ENCODE results near the gene BAG3.

The BAG3 gene

DNA sequence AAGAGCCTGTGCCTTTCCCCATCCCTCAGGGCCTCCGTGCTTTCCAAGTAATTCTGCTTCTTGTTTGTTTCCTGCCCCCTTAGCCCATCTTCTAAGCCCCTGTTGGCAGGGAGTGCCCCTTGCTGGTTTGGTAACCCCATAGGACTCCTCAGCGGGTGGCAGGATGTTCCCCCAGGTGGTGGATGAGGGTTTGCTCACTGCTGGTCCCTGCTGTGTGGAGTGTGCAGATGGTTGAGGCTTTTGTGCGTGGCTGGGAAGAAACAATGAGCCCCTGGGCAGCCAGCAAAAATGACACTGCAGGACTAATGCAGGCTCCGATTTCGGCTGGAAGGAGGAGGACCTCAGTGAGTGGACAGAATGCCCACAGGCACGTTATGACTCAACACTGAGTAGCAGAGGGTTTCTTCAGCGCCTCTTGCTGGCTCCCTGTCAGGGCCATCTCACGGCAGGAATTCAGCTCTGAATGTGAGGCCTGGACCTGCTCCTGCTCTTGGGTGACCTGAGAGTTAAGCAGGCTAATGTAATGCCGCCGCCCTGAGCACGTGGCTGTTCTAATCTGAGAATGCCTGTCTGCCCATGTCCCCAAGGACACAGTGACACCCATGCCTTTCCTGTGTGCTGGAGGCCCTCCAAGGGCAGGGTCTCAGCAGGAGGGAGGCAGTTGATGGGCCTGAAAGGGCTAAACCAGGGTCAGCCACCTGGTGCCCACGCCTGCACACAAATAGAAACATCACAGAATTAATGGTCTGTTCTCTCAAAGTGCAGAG lies 16.6 kb downstream of the BAG3 start:
- no peak for DNase-seq

DNA sequence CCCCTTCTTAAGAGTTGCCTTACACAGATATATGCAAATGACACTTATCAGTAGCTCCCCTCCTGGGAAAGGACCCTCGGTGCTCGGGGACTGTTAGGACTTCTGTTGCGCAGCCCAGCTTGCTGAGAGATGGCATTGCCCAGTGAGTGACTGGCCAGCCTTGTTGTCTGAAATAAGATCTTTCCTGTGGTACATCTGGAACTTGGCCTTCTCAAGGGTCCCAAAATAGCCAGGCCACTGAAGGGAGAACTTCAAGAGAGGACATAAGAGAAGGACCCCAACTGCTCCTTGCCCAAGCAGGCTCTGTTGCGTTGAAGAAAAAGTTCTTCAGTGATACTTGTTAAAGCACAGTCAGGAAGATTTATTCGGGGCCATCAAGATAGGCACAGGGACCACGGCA lies 17.3 kb downstream of the BAG3 start:
- DNase-seq, result no peak

DNA sequence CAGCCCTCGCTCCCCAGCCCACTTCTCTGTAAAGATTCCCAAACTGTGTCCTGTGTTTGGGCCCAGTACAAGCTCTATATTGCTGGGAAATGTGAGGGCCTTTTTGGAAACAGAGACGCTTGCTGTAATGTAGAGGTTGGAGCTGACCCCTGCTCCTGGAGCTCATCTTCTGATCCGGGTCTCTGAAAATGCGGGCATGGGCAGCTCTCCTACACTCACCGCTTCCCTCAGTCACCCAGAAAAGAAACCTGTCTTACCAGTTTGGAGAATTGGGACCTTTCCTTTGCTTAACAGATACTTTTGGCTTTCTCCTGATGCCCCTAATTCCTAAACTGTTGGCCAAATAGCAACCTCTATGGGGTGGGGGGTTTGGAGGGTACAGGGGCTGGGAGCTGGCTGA lies 18.2 kb downstream of the BAG3 start:
- no peak for DNase-seq

DNA sequence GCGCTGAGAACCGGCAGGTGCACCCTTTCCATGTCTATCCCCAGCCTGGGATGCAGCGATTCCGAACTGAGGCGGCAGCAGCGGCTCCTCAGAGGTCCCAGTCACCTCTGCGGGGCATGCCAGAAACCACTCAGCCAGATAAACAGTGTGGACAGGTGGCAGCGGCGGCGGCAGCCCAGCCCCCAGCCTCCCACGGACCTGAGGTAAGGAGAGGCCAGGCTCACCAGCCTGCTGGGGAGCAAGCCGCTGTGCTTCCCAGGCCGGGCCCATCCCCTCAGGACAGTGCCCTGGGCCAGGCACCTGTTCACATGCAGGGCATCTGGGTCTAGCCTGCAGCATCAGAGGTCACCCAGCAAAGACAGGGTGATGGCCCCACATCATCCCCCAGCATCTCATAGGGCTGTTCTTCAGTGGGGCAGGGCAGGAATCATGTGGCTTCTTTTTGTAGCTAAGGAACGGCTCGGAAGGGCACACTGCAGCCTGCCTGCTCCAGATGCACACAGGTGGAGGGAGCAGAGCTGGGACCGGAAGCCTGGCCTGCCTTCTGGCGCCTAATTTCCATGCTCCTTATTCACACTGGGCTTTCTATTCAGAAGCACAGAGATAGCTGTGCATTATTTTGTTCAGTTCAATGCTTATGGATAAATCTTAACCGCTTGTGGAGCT lies 18.9 kb downstream of the BAG3 start:
- DNase-seq, result no peak

DNA sequence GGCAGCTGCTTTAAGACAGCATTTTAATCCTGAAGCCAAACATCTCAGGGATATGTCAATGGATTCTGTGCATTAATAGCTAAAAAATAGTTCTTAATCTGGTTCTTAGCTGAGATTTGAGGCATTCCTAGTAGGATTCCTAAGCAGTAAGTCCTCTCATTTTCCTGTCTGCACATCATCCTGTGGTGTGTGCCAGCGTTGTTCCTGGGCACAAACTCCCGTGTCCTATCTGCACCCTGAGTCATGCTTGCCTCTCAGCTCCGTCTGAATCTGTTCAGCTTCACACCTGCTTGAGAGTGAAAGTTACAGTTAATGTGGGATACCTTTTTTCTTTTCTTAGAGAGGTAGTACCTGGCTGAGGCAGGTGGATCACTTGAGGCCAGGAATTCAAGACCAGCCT lies 19.5 kb downstream of the BAG3 start:
- no peak for DNase-seq

DNA sequence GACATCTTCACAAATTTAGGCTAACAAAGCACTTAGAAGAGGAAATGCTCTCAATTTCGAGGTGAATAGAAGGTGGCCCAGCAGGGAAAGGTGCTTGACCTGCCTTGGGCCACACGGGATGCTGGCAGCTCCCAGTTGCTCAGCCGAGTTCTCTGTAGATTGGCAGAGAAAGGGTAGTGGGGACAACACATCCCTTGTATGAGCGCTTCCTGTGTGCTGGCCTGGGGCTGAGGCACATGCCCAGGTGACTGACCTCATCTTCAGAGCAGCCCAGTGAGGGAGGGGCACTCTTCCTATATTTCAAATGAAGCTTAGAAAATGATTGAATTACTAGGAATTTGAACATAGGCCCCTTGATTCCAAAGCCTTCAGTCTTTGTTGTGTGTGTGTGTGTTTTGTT lies 20.2 kb downstream of the BAG3 start:
- no peak for DNase-seq

DNA sequence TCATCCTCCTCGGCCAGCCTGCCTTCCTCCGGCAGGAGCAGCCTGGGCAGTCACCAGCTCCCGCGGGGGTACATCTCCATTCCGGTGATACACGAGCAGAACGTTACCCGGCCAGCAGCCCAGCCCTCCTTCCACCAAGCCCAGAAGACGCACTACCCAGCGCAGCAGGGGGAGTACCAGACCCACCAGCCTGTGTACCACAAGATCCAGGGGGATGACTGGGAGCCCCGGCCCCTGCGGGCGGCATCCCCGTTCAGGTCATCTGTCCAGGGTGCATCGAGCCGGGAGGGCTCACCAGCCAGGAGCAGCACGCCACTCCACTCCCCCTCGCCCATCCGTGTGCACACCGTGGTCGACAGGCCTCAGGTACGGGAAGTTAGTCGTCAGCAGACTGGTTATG lies 21.1 kb downstream of the BAG3 start:
- no peak for DNase-seq

DNA sequence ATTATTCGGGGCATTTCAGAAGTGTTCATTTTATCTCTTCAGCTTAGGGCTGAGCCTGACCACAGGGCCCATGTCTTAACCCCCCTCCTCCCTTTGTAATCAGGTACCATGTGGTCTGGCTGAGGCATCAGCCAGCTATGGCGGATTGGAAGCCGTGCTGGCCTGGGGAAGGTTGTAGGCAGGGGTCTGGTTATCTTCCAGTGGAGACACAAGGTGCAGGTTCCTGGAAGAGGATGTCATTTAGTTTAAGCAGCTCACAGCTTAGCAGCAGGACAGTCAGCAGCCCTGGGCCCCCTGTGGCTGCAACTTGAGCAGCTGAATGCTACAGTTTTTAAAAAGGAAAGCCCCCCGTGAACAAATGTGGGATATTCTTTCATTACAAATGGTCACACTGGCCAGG lies 22.1 kb downstream of the BAG3 start:
- DNase-seq, result no peak

DNA sequence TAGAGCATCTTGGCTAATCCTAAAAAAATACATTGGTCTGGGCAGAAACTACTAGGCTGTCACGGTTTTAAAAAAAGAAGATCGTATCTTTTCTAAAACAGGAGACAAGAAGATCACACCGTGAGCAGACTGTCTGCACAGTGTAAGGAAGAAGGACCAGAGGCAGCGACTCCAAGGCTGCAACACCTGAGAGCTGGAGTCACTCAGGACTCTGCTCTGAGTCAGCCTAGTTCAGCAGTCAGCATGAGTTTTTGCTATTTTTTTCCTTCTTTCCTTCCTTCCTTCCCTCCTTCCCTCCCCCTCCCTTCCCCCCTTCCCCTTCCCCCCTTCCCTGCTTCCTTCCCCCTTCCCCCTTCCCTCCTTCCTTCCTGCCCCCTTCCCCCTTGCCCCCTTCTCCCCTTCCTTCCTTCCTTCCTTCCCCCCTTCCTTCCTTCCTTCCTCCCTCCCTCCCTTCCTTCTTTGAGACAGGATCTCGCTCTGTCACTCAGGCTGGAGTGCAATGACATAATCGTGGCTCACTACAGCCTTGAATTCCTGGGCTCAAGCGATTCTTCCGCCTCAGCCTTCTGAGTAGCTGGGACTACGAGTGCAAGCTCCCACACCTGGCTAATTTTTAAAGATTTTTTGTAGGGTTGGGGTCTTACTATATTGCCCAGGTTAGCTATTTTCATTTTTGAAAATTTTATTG lies 24.4 kb downstream of the BAG3 start:
- DNase-seq, result no peak

DNA sequence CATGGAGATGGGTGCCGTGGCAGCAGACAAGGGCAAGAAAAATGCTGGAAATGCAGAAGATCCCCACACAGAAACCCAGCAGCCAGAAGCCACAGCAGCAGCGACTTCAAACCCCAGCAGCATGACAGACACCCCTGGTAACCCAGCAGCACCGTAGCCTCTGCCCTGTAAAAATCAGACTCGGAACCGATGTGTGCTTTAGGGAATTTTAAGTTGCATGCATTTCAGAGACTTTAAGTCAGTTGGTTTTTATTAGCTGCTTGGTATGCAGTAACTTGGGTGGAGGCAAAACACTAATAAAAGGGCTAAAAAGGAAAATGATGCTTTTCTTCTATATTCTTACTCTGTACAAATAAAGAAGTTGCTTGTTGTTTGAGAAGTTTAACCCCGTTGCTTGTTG lies 25.9 kb downstream of the BAG3 start:
- no peak for DNase-seq

DNA sequence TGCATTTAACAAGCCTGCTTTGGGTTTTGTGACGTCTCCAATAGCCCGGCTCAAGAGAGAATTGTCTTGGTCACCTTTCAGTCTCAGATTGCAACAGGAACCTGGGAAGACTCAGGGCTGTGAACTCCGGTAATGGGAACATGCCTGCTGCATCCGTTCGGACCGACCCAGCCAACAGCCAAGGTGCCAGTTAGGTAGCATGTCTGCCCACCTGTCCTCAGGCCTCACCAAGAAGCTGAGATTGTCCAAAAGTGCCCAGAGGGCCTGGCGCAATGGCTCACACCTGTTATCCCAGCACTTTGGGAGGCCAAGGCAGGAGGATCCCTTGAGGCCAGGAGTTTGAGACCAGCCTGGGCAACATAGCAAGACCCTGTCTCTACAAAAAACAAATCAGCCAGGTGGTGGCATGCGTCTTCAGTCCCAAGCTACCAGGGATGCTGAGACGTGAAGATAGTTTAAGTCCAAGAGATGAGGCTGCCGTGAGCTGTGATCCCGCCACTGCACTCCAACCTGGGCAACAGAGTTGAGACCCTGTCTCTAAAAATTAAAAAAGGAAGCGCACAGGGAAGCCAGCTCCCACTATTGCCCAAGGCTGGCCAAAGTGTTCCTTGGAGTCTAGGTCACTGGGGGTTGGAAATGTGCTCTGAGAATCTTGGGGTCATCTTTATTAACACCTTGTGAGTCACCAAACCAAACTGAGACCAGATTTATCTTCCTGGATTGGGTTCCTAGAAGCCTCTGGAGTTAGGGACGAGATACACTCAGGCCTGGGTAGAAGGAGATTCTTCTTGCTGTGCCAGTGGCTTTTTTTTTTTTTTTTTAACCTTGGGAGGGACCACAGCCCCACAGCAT lies 26.9 kb downstream of the BAG3 start:
- no peak for DNase-seq

DNA sequence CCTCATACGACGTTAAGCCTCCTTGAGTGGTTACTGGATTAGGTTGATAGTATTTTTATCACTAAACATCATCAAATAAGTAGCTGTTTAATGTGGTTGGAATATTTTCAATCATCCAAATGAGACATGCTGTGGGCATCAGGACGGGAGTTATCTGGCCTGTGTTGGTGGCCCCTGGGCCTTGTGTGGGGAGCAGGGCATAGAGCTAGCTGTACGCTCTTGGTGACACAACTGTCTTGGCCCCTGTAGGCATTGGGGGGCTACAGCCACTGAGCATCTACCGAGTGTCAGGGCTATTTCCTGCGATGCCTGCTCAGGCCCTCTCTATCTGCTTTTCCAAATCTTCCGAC lies 28.3 kb downstream of the BAG3 start:
- DNase-seq, result no peak

DNA sequence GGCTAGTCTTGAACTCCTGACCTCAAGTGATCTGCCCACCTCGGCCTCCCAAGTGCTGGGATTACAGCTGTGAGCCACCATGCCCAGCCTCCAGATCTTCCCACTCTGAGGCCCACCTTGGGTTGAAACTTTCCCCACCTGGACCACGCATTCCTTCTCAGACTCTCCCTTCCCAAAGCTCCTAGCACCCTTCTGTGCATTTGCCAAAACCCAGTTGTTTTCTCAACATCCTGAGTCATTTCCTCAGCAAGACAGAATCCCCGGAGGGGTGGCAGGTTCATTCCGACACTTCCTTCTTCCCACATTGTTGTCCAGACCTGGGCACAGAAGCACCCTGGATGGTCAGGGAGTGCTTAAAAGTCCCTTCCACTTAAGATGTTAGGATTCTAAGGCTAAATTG lies 28.9 kb downstream of the BAG3 start:
- no peak for DNase-seq

DNA sequence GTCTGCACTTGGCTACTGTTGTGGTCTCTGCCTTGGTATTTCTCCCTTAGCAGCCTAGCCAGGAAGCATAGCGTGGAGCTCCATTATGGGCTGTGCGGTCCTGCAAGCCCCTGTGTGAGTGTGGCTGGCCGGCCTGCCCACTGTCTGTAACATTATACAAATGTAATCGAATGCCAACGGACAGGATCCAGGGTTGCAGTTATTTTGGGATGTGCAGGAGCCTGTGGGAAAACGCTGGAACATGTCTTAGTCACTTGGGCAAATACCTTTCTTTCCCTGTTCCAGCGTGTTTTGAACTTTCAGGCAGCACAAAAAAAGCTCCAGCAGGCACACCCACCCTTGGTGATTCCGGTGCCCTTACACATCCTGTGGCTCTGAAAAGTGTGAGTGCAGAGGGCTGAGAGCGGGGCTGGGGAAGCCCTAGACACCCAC lies 29.5 kb downstream of the BAG3 start:
- DNase-seq, result no peak

DNA sequence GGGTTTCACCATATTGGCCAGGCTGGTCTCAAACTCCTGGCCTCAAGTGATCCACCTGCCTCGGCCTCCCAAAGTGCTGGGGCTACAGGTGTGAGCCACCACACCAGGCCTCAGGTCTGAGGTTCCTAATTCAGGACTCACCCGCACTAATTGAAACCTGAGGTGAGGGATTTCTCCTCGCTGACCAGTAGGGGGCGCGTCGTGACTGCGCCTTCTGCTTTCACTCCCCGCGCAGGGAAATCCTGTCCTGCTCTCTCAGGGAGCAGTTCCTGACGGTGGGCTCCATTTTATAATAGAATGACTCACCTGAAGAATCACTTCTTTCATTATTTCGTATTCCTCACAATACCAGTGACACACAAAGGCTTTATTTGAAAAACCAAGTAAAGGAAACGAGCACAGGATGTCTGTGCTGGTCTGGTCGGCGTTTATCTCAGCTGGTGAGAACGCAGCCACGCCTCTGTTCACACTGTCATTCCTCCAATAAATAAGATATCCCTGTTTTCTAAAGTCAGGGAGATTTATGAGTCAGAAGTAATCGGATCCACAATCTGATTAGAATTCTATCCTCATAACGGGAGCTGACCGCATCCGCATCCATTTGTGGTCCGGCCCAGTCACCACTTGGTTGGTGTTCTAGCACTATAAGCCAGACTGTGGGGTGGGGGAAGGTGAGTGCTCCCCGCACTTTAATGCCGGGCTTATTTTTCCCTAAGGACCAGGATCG lies 35.4 kb downstream of the BAG3 start:
- no peak for DNase-seq

DNA sequence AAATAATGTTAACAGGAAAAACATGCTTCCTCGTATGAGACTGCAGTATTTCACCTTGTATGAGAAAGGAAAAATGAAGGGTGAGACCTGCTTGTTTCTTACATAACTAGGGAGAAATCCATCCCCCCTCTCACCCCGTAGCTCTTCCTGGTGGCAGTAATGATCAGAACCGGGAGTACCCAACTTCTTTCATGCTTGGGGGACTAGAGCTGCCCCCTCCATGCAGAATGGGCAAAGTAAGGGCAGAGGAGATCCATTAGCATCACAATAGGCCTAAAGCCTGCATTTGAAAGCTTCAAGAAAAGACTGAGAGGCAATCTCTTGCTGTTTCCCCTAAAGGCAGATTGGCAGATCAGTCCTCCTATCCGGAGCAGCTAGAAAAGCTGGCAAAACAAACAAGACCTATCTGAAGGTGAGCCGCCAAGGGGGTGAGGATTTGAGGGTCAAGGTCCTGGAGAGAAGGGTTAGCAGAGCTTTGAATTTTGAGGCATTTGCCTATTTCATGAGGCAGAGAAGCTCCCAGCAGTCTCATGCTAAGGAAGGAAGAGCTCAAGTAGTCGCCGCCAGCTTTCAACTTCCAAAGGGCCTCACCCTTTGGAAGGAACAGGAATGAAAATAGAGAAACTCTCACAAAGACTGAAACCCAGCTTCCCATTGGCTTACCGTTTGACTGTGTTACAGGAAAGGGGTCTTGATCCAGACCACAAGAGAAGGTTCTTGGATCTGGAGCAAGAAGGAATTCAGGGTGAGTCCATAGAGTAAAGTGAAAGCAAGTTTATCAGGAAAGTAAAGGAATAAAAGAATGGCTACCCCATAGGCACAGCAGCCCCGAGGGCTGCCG lies 36.2 kb downstream of the BAG3 start:
- no peak for DNase-seq

DNA sequence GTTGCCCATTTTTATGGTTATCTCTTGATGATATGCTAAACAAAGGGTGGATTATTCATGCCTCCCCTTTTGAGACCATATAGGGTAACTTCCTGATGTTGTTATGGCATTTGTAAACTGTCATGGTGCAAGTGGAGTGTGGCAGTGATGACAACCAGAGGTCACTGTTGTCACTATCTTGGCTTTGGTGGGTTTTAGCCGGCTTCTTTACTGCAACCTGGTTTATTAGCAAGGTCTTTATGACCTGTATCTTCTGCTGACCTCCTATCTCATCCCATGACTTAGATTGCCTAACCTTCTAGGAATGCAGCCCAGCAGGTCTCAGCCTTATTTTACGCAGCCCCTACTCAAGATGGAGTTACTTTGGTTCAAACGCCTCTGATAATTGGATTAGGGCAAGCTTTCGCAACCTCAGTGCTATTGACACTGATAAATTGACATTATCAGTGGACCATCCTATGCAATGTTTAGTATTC lies 36.9 kb downstream of the BAG3 start:
- DNase-seq, result no peak

DNA sequence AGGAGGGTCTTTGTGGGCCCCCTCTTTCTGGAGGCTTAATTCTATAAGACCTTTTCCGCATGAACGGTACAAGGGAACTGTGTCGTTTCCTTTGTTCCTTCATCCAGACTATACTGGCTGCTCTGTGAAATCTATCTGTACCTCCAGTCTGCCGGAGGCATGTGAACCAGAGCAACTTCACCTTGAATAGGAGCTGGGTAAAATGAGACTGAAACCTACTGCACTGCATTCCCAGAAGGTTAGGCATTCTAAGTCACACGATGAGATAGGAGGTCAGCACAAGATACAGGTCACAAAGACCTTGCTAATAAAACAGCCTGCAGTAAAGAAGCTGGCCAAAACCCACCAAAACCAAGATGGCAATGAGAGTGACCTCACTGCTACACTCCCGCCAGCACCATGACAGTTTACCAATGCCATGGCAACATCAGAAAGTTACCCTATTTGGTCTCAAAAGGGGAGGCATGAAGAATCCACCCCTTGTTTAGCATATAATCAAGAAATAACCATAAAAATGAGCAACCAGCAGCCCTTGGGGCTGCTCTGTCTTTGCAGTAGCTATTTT lies 37.9 kb downstream of the BAG3 start:
- no peak for DNase-seq

DNA sequence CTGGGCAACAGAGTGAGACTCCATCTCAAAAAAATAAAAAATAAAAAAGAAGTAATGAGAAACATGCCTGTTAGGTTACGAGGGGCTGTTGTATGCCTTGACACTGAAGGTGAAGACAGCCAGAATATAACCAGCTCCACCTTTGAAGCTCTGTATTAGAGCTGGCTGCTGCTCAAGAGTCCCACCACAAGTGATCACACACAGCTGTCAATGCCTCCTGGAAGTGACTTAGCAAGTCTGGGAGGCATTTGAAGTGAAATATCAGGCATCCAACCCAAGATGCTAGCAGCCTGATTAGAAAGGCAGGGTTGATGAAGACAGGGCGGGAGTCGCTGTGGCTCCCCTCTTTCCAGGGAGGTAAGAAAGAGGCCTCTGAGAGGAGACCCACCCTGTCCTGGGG lies 40.5 kb downstream of the BAG3 start:
- DNase-seq, result no peak

DNA sequence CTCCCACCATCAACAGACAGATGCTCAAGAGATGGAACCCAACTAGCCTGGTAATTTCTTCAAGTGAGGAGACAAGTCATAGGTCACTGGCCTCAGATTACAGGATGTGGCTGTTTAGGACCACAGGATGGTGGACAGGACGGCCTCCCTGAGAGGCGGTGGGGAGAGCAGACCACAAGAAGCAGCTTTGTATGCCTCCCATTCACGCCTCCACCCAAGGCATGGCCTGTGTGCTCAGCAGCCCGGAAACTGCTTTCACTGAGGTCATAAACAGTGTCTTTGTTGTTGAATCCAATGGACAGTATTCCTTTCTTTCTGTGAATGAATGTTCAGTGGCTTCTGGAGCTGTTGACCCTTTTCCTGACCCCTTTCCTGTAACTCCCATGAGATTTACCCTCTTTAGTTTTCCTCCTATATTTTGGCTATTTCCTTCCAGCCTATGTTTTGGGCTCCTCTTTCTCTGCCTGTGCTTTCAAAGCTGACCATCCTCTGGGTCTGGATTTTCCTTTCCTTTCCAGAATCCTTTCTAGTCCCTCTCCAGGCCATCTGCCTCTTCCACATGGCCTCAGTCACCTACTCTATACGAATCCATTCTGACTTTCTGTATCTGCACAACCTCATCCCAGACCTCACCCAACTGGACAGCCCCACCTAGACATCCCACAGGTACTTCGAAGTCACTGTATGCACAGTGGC lies 42.2 kb downstream of the BAG3 start:
- no peak for DNase-seq

DNA sequence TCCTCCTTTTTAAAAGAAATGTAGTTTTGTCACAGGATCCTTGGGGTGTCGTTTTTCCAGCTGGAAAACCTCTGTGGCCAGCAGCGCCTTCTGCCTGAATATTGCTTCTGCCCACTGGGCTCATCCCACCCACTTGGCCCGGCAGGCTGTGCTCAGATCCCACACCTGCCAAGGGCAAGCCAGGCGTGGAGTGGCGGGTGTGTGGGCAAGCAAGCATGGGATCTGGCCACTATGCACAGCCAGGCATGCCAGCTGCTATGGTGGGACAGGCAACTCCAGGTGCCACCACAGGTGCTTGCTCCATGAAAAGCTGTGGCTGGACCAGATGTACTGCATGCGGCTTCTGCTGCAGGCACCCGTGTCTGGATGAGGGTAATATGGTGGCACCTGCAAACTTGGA lies 43.4 kb downstream of the BAG3 start:
- no peak for DNase-seq

Data from NCI-H1417 treated with DMSO at 0.1 percent for 48 hours (cell line).